Testis (tissue), 3 donors: ENCODE data around the gene F12. TPM values are rescaled to one million over a fixed set of nuclear protein-coding genes. Genes with fewer than 3 reads are reported as not detected.

ENCODE experiments used
- DNase-seq: peaks from one replicate; pipeline ENCODE4 v3.0.0-alpha.2; 2019
- H3K27ac ChIP-seq, 2 donors: fragments of 200-600 bp; sonication (generic); one replicate each; pipeline ENCODE4 v1.5.1; 2019
- H3K27me3 ChIP-seq: fragments of 200-600 bp; sonication (generic); one replicate; pipeline ENCODE4 v1.5.1; 2019
- H3K36me3 ChIP-seq: fragments of 200-600 bp; sonication (generic); one replicate; pipeline ENCODE4 v1.5.1; 2017; ENCODE audit warnings: low read depth; ENCODE audit errors: missing control alignments
- H3K4me1 ChIP-seq: fragments of 200-600 bp; sonication (generic); one replicate; pipeline ENCODE4 v1.5.1; 2019
- H3K4me3 ChIP-seq, 2 donors: fragments of 200-600 bp; sonication (generic); one replicate each; pipeline ENCODE4 v1.5.1; 2017 to 2019
- H3K9me3 ChIP-seq: fragments of 200-600 bp; sonication (generic); one replicate; pipeline ENCODE4 v1.5.1; 2017
- POLR2A ChIP-seq: fragments of 450-650 bp; IDR thresholded peaks from one replicate; pipeline ENCODE4 v1.6.1; 2017; ENCODE audit warnings: antibody characterized with exemption, mild to moderate bottlenecking, moderate library complexity
- WGBS, 2 donors: methylation state at CpG; one replicate each; pipeline ENCODE4 v1.1.5; 2018; 5-methylcytosine and 5-hydroxymethylcytosine counted together
- intact Hi-C: fragments of 100-400 bp; cut with DNase I; formaldehyde crosslinking; loops from one replicate; pipeline ENCODE4 v1.15.1; 2023; ENCODE audit warnings: low total_unique reads
- polyA plus RNA-seq: library from polyadenylated mRNA; stranded (reverse); fragments of 350-450 nt; fragmentation: Illumina TruSeq; extraction: RNeasy Lipid Tissue Mini Kit (QIAGEN cat#74804); gene quantifications from one replicate; pipeline ENCODE4 v1.2.3, GENCODE V29; 2014; ENCODE audit warnings: low read depth, low replicate concordance; ENCODE audit not compliant: insufficient read depth
- total RNA-seq, 2 donors: library from RNA; depleted of rRNA; stranded (reverse); fragments of >200 nt; gene quantifications; one replicate each; pipeline ENCODE4 v1.2.3, GENCODE V29; 2016
- TF ChIP-seq, protein P1 (sequence below), 3 experiments: fragments of 450-650 bp in 2 of 3; fragments of 200-600 bp in 1 of 3; sonication (generic) in 1 of 3; IDR thresholded peaks; one replicate each; pipeline ENCODE4 v1.5.1; 2016 to 2019; ENCODE audit warnings: antibody characterized with exemption in 3 of 3, mild to moderate bottlenecking in 2 of 3, moderate library complexity in 1 of 3

Gene F12
- total and polyA plus RNA-seq, 3 donors from 2014 or later, result 4.9 to 5.8 (median 5.3) TPM

DNA sequence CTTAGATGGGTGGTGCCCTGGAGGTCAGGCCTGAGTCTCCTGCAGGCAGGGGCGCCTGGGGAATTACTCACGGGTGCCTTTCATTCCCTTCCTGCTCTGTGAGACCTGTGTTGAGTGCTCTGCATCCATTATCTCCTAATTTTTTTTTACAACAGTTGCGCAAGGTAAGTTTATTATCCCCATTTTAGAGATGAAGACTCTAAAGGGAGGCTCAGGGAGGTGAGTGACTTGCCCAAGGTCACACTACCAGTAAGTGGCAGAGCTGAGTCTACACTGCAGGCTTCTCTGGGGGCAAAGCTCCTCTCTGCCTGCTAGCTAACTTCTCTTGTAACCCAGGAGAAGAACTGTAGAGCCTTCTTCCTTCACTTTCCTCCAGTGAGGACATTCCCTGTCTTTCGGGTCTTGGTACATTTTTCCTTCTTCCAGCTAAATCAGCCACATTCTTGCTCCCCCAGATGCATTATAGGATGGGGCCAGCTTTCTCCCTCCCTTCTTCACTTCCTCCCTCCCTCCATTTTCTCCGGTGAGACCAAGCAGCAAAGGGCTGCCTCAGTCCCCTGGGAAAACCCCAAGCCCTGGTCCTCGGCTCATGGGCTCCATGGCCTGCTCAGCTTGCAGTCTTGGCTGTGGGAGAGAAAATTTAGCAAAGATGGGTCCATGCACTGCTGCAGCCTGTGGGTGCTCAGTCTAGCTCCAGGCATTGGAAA lies 39.0 kb upstream of the F12 start:
- intact Hi-C loops, result no loop called here
- H3K4me3 ChIP-seq, result no peak overlapping the region
- no peaks in the 10 kb centered on the region for H3K36me3 ChIP-seq
- no peak for DNase-seq
- TF ChIP-seq POLR2A, result no peak
- TF ChIP-seq, protein P1, sequence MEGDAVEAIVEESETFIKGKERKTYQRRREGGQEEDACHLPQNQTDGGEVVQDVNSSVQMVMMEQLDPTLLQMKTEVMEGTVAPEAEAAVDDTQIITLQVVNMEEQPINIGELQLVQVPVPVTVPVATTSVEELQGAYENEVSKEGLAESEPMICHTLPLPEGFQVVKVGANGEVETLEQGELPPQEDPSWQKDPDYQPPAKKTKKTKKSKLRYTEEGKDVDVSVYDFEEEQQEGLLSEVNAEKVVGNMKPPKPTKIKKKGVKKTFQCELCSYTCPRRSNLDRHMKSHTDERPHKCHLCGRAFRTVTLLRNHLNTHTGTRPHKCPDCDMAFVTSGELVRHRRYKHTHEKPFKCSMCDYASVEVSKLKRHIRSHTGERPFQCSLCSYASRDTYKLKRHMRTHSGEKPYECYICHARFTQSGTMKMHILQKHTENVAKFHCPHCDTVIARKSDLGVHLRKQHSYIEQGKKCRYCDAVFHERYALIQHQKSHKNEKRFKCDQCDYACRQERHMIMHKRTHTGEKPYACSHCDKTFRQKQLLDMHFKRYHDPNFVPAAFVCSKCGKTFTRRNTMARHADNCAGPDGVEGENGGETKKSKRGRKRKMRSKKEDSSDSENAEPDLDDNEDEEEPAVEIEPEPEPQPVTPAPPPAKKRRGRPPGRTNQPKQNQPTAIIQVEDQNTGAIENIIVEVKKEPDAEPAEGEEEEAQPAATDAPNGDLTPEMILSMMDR (IDR thresholded peaks at IDR 0.05), result no peak
- 77% methylated on average over 6 of the region's 6 CpGs for WGBS, 2 donors
- no peak overlapping the region for H3K27ac ChIP-seq
- H3K27me3 ChIP-seq, result no peaks in the 10 kb centered on the region
- peaks cover 17% of the 10 kb centered on the region for H3K4me1 ChIP-seq
- H3K9me3 ChIP-seq, result no peaks in the 10 kb centered on the region

DNA sequence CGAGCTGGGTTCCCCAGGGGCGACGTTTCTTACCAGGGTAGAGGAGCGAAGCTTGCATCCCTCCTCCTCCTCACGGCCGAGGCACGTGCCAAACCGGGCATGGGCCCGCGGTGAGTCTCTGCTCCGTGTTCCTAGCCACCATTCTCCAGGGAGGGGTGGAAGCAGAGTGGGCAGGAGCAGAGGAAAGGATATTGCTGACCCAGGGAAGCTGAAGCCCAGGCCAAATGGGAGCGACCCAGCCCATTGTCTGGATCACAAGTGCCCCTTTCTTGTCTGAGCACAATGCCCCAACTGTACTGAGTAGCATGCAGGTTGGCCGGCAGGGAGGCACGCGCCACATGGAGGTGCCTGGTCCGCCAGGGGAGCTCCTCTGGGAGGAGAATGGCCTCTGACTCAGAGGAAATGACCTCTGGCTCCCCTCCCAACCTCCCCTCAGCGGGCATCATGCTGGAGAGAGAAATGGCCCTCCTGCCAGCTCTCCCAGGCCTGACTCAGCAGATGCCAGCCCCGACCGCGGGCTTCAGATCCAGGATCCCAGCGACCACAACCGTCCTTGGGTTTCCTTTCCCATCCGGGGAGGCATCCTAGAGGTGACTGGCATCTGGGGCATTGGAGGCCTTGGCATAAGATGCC lies 38.4 kb upstream of the F12 start:
- intact Hi-C loops, result no loop called here
- peak; percentile 68 for DNase-seq

DNA sequence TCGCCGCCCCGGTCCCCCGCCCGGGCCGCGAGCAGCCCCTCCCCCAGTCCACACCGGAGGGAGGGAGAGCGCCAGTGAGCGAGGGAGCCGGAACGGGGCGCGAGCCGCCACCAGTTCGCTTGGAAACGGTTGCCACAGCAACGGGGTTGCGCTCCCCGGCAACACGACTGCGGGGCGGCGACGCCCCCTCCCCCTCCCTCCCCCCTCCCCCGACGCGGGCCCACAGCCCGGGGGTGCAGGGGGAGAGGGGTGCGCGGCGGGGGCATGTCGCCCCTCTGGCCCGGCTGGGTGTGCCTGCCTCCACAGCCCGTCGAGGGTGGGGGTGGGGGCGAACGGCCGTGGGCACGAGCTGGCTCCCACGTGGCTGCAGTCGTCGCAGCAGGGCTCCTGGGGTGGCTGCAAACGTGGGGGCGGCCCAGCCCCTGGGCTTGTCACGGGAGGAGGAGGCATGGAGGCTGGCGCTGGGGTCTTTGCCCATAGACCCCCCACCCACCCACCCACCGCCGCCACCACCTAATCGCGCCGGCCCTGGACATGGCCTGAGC lies 37.8 kb upstream of the F12 start:
- Histone ChIP-seq H3K27ac (no peak overlapping the region), H3K4me3 (peak overlapping the region; percentile 59 to 65), H3K4me1 (peaks cover 16% of the 10 kb centered on the region), H3K27me3 (no peaks in the 10 kb centered on the region), H3K36me3 (no peaks in the 10 kb centered on the region), H3K9me3 (no peaks in the 10 kb centered on the region)
- DNase-seq, result peak; percentile 71
- intact Hi-C loops, result no loop called here
- TF ChIP-seq, protein P1 (IDR thresholded peaks at IDR 0.05), result no peak
- TF ChIP-seq POLR2A, result no peak
- WGBS, 2 donors, result 1% methylated on average over 30 of the region's 52 CpGs; no CpG with 5 or more reads in 1 of the 2 donors

More for the DNA sequence above, 38.4 kb upstream of the F12 start:
- TF ChIP-seq, protein P1 (IDR thresholded peaks at IDR 0.05), result no peak
- no peaks in the 10 kb centered on the region for H3K27me3 ChIP-seq
- no peaks in the 10 kb centered on the region for H3K9me3 ChIP-seq
- H3K4me1 ChIP-seq, result peaks cover 16% of the 10 kb centered on the region
- H3K27ac ChIP-seq, result no peak overlapping the region
- no peaks in the 10 kb centered on the region for H3K36me3 ChIP-seq
- WGBS, 2 donors, result 0 to 14% methylated on average over 5 to 23 of the region's 23 CpGs
- H3K4me3 ChIP-seq, result peak overlapping the region in 1 of 2 donors; percentile 65

DNA sequence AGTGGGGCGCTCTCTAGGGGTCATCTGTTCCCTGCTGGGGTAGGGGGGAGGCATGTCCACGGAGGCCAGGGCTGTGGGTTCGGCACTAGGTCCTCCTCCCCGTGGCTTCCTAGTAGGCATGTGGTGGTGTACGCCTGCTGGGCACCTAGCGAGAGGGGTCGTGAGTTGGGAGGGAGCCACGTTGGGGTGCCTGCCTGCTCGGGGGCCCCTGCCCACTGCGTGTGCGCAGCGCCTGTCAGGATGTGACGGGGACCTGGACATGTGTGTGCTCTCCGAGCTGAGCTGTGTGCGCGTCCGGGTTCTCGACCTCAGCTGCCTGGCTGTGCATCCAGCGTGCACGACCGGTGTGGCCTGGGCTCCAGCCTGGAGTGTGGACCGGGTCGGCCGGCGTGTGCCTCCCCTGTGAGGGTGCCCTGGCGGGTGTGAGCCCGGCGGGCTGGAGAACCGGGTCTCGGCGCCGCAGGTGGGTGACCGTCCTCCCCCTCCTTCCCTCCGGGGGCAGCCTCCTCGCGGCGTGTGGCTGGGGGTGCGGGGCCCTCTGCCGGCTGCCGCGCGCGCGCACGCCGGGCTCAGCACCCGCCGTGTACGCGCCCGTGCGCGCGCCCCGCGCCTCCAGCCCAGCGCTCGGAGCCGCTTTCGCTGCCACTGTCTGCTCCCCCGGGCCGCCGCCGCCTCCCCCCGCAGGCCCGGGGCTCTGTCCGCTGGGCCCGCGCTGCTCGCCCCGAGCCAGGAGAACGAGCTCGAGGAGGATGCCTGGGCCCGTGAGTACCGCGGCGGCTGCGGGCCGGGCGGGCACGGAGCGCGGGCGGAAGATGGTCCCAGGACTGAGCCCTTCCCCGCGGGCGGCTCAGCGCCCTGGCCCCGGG lies 37.1 kb upstream of the F12 start, which contains the start of gene PRR7:
TSS of gene PRR7 (plus strand) at position 615 of the 866 bp plus-strand sequence. CDS start 8,254 bp downstream, outside the sequence.
- 0 to 1% methylated on average over 3 to 76 of the region's 89 CpGs for WGBS, 2 donors
- Histone ChIP-seq H3K4me3 (peak within 1 kb of the TSS; percentile 59 to 65), H3K36me3 (no peaks in the 10 kb centered on the region), H3K27me3 (no peaks in the 10 kb centered on the region), H3K27ac (no peak within 1 kb of the TSS), H3K9me3 (no peaks in the 10 kb centered on the region), H3K4me1 (peaks cover 16% of the 10 kb centered on the region)
- intact Hi-C loops, result no loop called here
- peak; percentile 79 for DNase-seq
- no peak for TF ChIP-seq POLR2A
- TF ChIP-seq, protein P1 (IDR thresholded peaks at IDR 0.05), result no peak
